ENCODE results near the gene PRKG1.

Gene PRKG1

DNA sequence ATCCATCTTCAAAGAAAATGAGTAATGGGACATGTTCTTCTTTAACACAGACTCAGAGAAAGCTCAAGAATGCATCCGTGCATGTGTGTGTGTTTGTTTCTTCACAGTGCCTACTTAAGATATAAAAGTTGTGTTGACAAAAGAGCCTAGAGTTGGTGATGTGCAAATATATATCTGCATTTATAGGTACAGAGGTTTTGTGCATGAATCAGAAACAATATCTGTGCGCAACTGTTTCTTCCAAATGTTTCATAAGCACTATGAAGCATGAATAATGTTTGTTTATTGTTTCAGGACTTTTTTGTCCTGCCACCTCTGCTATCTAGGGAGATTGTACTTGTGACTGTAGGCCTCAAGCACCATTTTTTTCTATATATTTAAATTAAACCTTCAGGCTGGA lies 395.4 kb downstream of the PRKG1 start:
- no peak for DNase-seq (ENCODE audit: low read depth in 1 of 2, low spot score in 1 of 2)
- Histone ChIP-seq H3K27ac (replicated peaks) (no peak overlapping the region), H3K4me3 (replicated peaks; ENCODE audit: insufficient read depth, low read length) (no peak overlapping the region), H3K27me3 (ENCODE audit: insufficient read depth, poor library complexity, severe bottlenecking) (no peaks in the 10 kb centered on the region)
- TF ChIP-seq POLR2AphosphoS5 (IDR thresholded peaks at IDR 0.05; ENCODE audit: low read depth) (no peak), SPI1 (IDR thresholded peaks at IDR 0.05; ENCODE audit: borderline replicate concordance, low read depth) (no peak)

- no peak overlapping the region for H3K4me3 ChIP-seq (replicated peaks; ENCODE audit: insufficient read depth, low read length)
- TF ChIP-seq GABPA (IDR thresholded peaks at IDR 0.05; ENCODE audit: low read depth) (no peak), SPI1 (IDR thresholded peaks at IDR 0.05; ENCODE audit: borderline replicate concordance, low read depth) (no peak), POLR2AphosphoS5 (IDR thresholded peaks at IDR 0.05; ENCODE audit: low read depth) (no peak)
- TF ChIP-seq, protein P1, sequence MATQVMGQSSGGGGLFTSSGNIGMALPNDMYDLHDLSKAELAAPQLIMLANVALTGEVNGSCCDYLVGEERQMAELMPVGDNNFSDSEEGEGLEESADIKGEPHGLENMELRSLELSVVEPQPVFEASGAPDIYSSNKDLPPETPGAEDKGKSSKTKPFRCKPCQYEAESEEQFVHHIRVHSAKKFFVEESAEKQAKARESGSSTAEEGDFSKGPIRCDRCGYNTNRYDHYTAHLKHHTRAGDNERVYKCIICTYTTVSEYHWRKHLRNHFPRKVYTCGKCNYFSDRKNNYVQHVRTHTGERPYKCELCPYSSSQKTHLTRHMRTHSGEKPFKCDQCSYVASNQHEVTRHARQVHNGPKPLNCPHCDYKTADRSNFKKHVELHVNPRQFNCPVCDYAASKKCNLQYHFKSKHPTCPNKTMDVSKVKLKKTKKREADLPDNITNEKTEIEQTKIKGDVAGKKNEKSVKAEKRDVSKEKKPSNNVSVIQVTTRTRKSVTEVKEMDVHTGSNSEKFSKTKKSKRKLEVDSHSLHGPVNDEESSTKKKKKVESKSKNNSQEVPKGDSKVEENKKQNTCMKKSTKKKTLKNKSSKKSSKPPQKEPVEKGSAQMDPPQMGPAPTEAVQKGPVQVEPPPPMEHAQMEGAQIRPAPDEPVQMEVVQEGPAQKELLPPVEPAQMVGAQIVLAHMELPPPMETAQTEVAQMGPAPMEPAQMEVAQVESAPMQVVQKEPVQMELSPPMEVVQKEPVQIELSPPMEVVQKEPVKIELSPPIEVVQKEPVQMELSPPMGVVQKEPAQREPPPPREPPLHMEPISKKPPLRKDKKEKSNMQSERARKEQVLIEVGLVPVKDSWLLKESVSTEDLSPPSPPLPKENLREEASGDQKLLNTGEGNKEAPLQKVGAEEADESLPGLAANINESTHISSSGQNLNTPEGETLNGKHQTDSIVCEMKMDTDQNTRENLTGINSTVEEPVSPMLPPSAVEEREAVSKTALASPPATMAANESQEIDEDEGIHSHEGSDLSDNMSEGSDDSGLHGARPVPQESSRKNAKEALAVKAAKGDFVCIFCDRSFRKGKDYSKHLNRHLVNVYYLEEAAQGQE (IDR thresholded peaks at IDR 0.05; ENCODE audit: insufficient replicate concordance, low read depth) = no peak
- TF ChIP-seq, protein P2, sequence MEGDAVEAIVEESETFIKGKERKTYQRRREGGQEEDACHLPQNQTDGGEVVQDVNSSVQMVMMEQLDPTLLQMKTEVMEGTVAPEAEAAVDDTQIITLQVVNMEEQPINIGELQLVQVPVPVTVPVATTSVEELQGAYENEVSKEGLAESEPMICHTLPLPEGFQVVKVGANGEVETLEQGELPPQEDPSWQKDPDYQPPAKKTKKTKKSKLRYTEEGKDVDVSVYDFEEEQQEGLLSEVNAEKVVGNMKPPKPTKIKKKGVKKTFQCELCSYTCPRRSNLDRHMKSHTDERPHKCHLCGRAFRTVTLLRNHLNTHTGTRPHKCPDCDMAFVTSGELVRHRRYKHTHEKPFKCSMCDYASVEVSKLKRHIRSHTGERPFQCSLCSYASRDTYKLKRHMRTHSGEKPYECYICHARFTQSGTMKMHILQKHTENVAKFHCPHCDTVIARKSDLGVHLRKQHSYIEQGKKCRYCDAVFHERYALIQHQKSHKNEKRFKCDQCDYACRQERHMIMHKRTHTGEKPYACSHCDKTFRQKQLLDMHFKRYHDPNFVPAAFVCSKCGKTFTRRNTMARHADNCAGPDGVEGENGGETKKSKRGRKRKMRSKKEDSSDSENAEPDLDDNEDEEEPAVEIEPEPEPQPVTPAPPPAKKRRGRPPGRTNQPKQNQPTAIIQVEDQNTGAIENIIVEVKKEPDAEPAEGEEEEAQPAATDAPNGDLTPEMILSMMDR (IDR thresholded peaks at IDR 0.05; ENCODE audit: insufficient read depth, low read length) = no peak
- no peak overlapping the region for H3K27ac ChIP-seq (replicated peaks)
- H3K27me3 ChIP-seq (ENCODE audit: insufficient read depth, poor library complexity, severe bottlenecking) = no peaks in the 10 kb centered on the region
- no peak for DNase-seq (ENCODE audit: low read depth in 1 of 2, low spot score in 1 of 2)
Measured at GRCh38 chr10:51471271-51471670, 397.0 kb downstream of the PRKG1 start.

DNA sequence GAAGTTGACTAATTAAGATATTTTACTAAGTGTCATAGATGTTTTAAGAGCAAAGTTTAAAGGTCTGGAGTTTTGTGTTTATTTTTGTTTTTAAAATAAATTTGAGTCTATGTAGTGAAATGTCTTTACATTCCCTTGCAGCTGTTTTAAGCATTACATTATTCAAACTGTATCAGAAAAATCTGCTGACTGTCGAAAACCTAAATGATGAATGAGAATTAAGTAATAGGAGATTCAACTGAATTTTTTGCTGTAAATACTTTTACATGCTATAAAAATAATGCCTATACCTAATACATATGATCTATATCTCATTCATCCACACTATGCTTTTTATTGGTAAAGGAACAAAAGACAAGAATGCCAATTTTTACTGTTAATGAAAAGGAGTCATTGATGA lies 397.9 kb downstream of the PRKG1 start:
- Histone ChIP-seq H3K27ac (replicated peaks) (no peak overlapping the region), H3K27me3 (ENCODE audit: insufficient read depth, poor library complexity, severe bottlenecking) (no peaks in the 10 kb centered on the region)
- no peak for TF ChIP-seq POLR2AphosphoS5 (IDR thresholded peaks at IDR 0.05; ENCODE audit: low read depth)
- TF ChIP-seq, protein P2 (IDR thresholded peaks at IDR 0.05; ENCODE audit: insufficient read depth, low read length) = no peak
- no peak for TF ChIP-seq GABPA (IDR thresholded peaks at IDR 0.05; ENCODE audit: low read depth)
- TF ChIP-seq, protein P1 (IDR thresholded peaks at IDR 0.05; ENCODE audit: insufficient replicate concordance, low read depth) = no peak
- TF ChIP-seq SPI1 (IDR thresholded peaks at IDR 0.05; ENCODE audit: borderline replicate concordance, low read depth) = no peak

GRCh38 chr10:51479711-51480110 lies 405.4 kb downstream of the PRKG1 start:
- no peak for TF ChIP-seq GABPA (IDR thresholded peaks at IDR 0.05; ENCODE audit: low read depth)
- TF ChIP-seq SPI1 (IDR thresholded peaks at IDR 0.05; ENCODE audit: borderline replicate concordance, low read depth) = no peak
- TF ChIP-seq, protein P2 (IDR thresholded peaks at IDR 0.05; ENCODE audit: insufficient read depth, low read length) = no peak
- no peak for TF ChIP-seq POLR2AphosphoS5 (IDR thresholded peaks at IDR 0.05; ENCODE audit: low read depth)
- H3K4me3 ChIP-seq (replicated peaks; ENCODE audit: insufficient read depth, low read length) = no peak overlapping the region
- H3K27me3 ChIP-seq (ENCODE audit: insufficient read depth, poor library complexity, severe bottlenecking) = no peaks in the 10 kb centered on the region
- DNase-seq (ENCODE audit: low read depth in 1 of 2, low spot score in 1 of 2) = no peak
- H3K27ac ChIP-seq (replicated peaks) = no peak overlapping the region

More for the DNA sequence above, 397.9 kb downstream of the PRKG1 start:
- no peak overlapping the region for H3K4me3 ChIP-seq (replicated peaks; ENCODE audit: insufficient read depth, low read length)
- DNase-seq (ENCODE audit: low read depth in 1 of 2, low spot score in 1 of 2) = no peak

Data from HL-60 (cell line).